ENCODE data around the gene KANK4. TPM values are rescaled to one million over a fixed set of nuclear protein-coding genes. Genes with fewer than 3 reads are reported as not detected.

The KANK4 gene
- total RNA-seq (0.81 and 4.0 TPM in 2 replicates), polyA plus RNA-seq (0.65 and 2.8 TPM in 2 replicates)

DNA sequence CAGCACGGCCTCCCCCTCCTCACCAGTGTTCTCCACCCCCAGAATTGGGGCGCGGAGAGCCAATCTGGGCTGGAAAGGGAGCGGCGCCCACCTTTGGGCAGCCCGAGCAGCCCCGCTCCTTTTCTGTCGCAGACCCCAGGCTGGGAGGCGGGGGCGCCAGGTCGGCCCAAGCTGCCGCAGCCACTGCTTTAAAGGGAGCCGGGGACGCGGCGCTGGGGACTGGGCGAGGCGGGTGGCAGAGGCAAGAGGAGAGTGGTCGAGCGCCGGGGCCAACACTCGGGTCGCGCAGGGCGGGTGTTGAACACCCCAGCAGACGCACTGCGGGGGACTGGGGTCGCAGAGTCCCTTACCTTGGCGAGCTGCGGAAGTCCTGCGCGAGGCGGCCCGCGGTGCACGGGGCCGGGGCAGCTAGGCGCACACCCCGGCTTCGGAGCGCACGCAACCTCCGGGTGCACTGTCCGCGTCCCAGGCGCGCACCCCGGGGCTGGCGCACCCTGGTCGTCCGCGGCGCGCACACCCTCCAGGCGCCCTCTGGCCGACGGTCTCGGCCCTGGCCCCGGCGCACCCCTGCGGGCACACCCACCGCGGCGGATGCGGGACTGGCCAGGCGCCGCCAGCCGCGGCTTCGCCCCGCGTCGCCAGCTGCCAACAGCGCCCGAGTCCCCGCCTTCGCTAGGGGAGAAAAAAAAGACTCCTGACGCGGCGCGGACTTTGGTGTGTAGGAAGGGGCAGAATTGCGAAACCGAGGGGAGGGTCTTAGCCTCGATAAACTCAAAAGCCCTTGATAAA is at the start of gene KANK4:
Gene KANK4 (minus strand): TSS at position 679 of the 789 bp plus-strand sequence. CDS start 37,870 bp downstream, outside the sequence.
- Histone ChIP-seq H3K4me3 (peak within 1 kb of the TSS; percentile 47), H3K27me3 (peaks cover 48% of the 10 kb centered on the region), H3K27ac (no peak within 1 kb of the TSS), H3K4me1 (ENCODE audit: low read depth) (no peaks in the 10 kb centered on the region), H3K36me3 (no peaks in the 10 kb centered on the region), H3K9me3 (ENCODE audit: low read depth) (no peaks in the 10 kb centered on the region)
- peak in 1 of 2 donors; percentile 56 for DNase-seq (ENCODE audit: low read depth in 1 of 2, low spot score in 1 of 2)
- TF ChIP-seq, protein P1, sequence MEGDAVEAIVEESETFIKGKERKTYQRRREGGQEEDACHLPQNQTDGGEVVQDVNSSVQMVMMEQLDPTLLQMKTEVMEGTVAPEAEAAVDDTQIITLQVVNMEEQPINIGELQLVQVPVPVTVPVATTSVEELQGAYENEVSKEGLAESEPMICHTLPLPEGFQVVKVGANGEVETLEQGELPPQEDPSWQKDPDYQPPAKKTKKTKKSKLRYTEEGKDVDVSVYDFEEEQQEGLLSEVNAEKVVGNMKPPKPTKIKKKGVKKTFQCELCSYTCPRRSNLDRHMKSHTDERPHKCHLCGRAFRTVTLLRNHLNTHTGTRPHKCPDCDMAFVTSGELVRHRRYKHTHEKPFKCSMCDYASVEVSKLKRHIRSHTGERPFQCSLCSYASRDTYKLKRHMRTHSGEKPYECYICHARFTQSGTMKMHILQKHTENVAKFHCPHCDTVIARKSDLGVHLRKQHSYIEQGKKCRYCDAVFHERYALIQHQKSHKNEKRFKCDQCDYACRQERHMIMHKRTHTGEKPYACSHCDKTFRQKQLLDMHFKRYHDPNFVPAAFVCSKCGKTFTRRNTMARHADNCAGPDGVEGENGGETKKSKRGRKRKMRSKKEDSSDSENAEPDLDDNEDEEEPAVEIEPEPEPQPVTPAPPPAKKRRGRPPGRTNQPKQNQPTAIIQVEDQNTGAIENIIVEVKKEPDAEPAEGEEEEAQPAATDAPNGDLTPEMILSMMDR (IDR thresholded peaks at IDR 0.05; ENCODE audit: low read depth, low read length): no peak

DNA sequence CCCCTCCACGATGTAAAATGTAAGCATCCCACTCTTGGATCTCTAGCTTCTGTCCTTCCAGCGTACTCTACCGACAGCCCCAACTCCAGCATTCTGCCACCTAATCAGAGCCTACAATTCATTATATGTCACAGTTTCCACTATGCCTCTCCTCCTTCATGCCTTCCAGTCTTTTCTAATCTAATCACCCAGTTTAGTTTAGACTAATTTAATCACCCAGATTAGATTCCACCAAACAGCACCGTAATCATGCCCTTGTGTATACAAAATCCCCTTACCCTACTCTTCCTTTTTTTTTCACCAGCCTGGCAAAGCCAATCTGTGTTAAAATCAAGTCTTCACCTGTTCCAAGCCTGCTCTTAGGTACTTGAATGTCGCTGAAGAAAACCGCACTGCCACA is 49.8 kb upstream of the KANK4 start:
- no peaks in the 10 kb centered on the region for H3K36me3 ChIP-seq
- H3K27me3 ChIP-seq: no peaks in the 10 kb centered on the region
- H3K9me3 ChIP-seq (ENCODE audit: low read depth): no peaks in the 10 kb centered on the region
- DNase-seq (ENCODE audit: low read depth in 1 of 2, low spot score in 1 of 2): no peak
- H3K4me1 ChIP-seq (ENCODE audit: low read depth): no peaks in the 10 kb centered on the region
- no peak overlapping the region for H3K27ac ChIP-seq
- H3K4me3 ChIP-seq: no peak overlapping the region
- TF ChIP-seq, protein P1 (IDR thresholded peaks at IDR 0.05; ENCODE audit: low read depth, low read length): no peak

DNA sequence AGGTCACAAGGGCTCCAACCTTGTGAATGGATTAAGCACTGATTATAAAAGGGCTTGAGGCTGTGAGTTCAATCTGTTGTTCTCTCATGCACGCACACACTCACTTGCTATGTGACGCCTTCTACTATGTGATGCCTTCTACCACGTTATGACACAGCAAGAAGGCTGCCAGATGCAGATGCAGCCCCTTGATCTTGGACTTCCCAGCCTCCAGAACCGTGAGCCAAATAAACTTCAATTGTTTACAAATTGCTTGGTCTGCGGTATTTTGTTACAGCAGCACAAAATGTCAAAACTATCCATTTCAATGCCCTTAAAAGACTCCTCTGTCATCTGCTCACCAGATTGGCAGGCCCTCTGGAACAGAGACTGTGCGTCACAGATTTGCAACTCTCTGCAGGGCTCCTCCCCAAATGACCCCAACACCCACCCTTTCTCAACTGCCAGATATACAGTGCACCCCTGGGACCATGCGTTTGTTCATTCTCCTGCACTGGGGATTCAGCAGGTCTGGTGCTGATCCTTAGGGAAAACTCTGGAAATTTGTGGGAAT is 47.8 kb upstream of the KANK4 start:
- Histone ChIP-seq H3K9me3 (ENCODE audit: low read depth) (no peaks in the 10 kb centered on the region), H3K36me3 (no peaks in the 10 kb centered on the region), H3K27me3 (no peaks in the 10 kb centered on the region), H3K4me3 (no peak overlapping the region), H3K27ac (no peak overlapping the region), H3K4me1 (ENCODE audit: low read depth) (no peaks in the 10 kb centered on the region)
- TF ChIP-seq, protein P1 (IDR thresholded peaks at IDR 0.05; ENCODE audit: low read depth, low read length): no peak
- no peak for DNase-seq (ENCODE audit: low read depth in 1 of 2, low spot score in 1 of 2)

DNA sequence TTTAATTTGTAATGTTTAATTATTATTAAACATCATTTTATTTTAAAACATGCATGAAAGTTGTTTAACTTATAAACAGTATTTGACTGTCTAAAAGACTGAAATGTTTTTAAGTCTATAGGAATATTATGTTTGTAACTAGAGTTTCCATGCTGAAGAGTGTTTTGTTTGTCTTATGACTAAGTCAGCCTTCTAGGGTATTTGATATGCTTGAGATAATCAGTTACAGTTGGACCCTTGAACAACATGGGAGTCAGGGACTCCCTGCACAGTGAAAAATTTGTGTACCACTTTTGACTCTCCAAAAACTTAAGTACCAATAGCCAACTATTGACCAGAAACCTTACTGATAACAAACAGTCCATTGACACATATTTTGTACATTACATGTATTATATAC is 45.5 kb upstream of the KANK4 start:
- H3K9me3 ChIP-seq (ENCODE audit: low read depth): no peaks in the 10 kb centered on the region

DNA sequence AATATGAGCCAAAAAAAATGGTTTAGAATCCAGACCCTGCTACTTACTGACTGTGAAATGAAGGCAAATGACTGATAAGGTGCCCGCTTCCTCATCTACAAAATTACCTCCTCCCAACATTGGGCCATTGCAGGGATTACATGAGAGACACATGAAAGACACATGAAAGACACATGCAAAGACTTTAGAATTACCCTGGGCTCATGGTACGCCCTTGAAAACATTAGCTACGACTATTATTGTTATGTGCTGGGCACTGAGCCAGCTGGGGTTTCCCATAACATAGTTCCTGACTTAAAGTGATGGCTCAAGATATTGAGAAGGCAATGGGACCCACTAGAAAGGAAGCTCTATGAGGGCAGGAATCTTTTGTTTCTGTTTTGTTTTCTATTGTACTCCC is 43.7 kb upstream of the KANK4 start:
- Histone ChIP-seq H3K4me3 (no peak overlapping the region), H3K27ac (no peak overlapping the region), H3K9me3 (ENCODE audit: low read depth) (no peaks in the 10 kb centered on the region), H3K4me1 (ENCODE audit: low read depth) (no peaks in the 10 kb centered on the region), H3K27me3 (no peaks in the 10 kb centered on the region), H3K36me3 (no peaks in the 10 kb centered on the region)
- TF ChIP-seq, protein P1 (IDR thresholded peaks at IDR 0.05; ENCODE audit: low read depth, low read length): no peak
- DNase-seq (ENCODE audit: low read depth in 1 of 2, low spot score in 1 of 2): no peak

More for the DNA sequence above, 45.5 kb upstream of the KANK4 start:
- Histone ChIP-seq H3K27me3 (no peaks in the 10 kb centered on the region), H3K27ac (no peak overlapping the region), H3K4me3 (no peak overlapping the region), H3K4me1 (ENCODE audit: low read depth) (no peaks in the 10 kb centered on the region), H3K36me3 (no peaks in the 10 kb centered on the region)
- TF ChIP-seq, protein P1 (IDR thresholded peaks at IDR 0.05; ENCODE audit: low read depth, low read length): no peak
- no peak for DNase-seq (ENCODE audit: low read depth in 1 of 2, low spot score in 1 of 2)

All from cardiac muscle cell (in vitro differentiated cells and primary cell).